Stimulated activated CD8-positive, alpha-beta memory T cell treated with anti-CD3 and anti-CD28 coated beads, Interleukin-2, amount 100 ng/mL, for 1 hour (primary cell): ENCODE data around the gene BCOR.
A peak's percentile ranks its signal among the peaks of the same experiment; 100 is the strongest.

ENCODE experiments used
- DNase-seq, 2 donors: peaks; one replicate each; pipeline ENCODE4 v3.0.0-alpha.2; 2020; ENCODE audit warnings: low read depth in 2 of 2

The BCOR gene

DNA sequence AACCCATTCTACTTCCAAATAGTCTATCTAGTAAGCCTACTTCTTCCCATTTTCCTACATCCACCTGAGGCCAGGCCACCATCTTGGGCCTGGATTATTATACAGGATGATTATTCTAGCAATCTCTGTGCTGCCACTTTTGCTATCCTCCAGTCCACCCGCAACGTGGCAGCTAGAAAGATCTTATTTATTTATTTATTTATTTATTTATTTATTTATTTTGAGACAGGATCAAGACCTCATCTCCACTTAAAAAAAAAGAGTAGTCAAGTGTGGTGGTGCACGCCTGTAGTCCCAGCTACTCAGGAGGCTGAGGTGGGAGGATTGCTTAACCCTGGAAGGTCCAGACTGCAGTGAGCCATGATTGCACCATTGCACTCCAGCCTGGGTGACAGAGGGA is 15.2 kb upstream of the BCOR start:
- DNase-seq: no peak

DNA sequence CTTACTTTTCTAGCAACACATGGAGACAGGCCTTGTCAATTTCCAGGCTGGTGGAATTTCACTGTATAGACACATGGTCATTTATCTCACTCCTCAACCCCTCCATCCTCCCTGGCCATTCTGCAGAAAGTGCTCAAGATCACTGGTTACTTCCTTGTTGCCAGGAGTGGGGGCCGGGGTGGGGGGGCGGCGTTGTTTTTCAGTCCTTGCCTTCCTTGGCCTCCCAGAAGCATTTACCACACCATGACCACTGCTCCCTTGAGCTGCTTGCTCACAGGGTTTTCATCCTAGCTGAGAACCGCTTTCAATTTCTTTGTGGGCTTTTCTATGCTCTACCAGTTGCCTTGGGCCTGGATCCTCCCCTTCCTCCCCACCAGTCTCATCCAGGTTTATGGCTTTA is 14.1 kb upstream of the BCOR start:
- no peak for DNase-seq

DNA sequence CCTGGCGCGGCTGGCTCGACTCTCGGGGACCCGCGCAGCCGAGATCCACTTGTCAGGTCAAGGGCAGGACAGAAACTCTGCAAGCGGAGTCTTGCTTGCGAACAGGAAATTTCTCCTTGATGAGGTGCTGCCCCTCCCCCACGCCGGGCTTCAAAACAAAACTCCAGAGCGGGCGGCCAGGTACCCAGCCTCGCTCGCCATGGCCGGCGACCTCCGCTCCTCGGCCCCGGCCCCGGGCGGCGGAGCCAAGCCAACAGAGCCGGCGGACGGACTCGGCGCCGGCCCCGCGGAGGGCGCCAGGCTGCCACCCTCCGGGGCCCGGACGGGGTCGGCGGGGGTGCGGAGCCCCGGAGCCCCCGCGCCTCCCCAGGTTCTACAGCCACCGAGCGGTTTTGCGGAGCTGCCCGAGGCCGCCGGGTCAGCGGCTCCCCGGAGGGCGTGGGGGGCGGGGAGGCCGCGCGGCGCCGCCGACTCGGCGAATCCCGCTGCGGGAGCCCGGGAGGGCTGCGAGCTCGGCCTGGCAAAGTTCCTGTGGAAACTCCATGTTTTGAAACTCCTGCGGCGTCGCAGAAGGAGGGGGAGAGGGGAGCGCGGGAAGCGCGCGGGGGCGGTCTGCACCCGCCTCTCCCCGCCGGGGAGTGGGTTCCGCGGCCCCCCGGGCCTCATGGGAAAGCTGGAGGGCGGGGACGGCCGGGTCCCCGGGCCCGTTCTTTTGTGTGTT is 11.7 kb upstream of the BCOR start:
- no peak for DNase-seq

DNA sequence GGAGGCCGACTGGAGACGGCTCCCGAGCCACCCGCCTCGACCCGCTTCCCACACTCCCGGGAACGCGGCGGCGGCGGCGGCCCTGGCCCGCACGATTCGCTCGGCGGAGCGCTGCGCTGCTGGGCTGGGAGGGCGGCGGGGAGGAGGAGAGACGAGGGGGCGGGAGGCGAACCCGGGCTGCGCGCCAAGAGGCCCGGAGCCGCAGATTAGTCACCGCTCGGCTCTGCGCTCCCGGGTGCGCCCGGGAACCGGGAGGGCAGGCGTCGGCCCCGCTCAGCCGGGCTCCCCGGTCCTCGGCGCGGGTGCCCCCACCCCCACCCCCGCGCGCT is 11.2 kb upstream of the BCOR start:
- DNase-seq: peak; percentile 25 to 53

DNA sequence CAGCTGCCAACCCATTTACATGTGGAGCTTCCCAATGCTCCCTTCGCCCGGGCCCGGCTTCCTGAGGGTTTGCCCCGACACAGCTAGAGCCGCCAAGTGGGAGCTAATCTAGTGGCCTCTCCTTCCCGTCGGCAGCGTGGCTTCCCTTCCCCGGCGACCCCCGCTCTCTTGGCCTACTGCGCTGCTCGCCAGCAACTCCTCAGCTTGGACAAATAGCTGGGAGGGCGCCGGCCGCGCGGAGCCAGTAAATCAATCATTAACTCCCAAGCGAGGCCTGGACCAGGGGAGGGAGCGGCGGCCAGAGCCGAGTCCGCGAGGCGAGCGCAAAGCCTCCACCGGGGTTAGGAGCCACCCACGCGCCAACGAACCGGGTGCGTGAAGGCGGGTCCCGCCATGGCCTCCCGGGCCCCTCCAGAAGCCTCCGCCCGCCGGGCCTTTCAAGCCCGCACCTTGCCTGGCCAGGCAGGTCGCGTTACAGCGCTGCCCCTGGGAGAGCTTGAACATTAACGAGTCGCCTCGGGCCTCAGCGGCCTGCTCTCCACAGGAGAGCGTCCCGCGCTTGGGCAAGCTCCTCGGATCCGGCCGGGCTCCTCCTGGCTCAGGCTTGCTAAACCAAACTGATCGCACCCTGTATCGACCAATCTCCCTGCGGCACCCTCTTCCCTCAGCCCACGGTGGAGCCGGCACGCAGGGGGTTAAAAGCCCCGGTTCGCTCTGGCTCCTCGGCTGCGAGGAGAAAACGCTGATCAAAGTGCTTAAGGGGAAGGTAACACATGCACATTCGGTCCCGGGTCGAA is 10.6 kb upstream of the BCOR start:
- DNase-seq: no peak

DNA sequence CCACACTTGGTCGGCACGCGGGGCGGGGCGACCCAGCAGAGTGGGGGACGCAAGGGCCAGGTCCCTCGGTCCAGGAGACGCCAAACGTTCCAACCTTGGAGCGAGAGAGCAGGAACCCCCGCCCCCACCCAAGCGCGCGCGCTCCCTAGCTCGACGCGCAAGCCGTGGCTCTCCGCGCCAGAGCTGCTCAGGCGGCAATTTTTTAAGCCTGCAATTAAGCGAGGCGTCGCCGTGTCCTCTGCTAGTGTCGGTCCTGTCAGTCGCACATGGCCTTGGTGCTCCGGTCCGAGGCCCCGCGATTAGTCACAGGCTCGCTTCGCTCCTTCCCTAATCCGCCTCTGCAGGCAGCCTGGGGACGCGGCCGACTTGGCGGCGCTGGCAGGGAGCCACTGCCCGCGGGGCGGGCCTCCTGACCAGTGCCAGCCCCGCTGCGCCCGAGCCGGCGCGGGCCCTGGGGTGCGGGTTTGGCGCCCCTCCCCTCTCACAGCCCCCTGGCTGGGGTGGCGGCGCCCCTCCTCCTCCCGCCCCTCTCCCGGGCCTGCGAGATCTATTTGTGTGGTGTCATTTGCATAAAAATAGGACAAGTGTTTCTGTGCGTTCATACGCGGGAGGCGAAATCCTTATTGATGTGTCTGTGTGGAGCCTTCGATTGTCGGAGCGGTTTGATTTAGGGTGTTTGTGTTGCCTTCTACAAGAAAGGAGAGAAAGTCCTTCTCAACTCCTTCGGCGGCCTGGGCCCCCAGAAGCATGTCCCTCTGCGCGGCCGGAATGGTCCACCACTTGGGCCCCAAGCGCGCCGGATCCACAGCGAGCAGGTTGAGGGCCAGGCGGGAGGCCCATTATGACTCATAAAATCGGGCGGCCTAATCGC is 9.8 kb upstream of the BCOR start:
- no peak for DNase-seq

DNA sequence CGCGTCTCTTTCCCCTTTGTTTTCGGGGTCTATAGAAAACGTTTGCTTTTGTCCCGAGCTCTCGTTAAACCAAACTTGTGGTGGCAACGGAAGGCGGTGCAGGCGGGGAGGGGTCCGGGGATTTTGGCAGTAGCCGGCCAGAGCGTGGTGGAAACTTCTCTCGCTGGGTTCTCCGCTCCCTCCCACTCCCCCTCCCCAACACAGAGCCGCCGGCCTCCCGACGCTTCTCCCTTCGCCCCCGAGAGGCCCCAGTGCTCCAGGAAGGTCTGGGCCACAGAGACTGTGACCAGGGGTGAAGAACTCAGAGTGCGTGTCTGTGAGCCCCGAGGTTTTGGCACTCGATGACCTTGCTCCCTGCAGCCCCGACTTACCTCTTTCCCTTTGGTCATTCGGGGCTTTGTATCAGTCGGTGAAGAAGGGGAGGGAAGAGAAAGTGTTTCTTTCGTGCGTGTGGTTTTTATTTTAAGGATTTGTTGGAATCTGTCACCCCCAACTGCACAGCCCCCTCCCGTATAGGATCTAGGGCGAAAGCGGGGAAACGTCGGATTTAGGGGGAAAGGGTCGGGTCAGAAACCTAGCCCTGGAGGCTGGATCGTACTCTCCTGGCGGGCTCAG is 9.0 kb upstream of the BCOR start:
- no peak for DNase-seq

DNA sequence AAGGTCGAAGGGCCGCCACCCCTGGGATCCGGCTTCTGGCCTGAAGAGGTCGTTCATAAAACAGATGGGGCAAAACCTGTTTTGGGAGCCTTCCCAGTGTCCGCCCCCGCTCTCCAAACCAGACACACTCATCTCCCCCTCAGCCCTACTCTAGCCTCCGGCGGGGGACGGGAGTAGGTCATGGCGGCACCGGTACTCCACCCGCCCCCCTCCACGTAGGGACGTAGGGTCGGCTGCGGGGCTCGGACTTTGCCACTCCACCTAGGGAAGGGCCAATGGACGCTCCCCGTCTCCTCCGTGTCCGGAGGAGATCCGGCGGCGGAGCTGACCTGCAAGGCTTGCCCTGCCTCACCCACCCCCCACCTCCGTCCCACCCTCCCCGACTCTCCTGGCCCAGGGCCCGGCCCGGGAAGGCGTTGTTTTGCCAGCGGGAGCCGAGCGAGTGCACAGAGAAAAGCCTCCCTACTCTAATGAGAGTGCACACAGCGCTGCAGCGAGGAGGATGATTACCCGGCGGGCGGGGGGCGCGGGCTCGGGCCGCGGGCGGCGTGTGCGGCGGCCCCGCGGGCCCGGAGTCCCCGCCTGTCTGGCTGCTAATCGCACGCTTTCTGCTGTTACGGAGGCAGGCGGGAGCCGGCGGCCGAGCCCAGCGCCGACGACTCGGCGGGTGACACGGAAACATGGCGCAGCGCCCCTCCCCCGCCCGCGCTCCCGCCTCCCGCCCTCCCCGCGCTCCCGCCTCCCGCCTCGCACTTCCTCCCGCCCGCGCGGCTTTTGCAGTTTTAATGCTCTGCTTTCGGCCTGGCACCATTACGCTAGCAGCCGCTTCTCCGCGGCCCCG is 8.3 kb upstream of the BCOR start:
- peak; percentile 40 to 52 for DNase-seq

DNA sequence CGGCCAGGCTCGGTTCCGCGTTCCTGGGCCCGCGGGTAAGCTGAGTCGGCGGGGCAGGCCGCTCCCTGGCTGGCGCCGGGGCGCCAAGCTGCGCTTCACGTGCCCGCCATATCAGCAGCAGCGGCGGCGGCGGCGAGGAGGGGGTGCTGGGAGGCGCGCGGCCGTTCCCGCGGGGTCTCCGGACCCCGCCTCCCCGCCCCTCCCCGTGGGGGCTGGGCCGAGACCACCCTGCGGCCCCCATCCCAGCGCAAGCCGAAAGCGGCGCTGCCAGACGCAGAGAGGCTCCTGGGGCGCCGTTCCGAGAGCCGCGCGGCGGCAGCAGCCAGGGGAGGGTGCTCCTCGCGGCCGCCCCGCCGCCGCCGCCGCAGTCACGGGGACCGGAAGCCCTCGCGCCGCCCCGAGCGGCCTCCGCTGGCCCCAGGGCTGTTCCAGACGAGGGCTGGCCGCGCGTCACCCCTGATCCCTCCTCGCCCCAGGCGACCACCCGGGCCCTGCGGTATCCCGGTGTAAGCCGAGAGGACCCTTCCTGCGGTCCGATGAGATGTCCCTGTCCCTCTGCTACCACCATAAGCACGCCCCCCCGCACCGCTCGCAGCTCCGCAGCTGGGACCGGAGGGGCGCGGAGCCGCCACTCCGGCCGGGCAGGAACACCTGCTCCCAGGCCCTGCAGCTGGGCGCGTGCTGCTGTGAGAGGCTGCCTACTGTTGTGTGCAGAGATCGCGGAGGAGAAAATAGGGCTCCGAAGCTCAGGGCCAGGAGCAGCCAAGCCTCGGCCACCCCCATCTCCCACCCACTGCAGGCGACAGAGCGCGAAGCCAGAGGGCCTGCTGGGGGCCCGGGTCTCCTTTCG is 7.5 kb upstream of the BCOR start:
- no peak for DNase-seq

DNA sequence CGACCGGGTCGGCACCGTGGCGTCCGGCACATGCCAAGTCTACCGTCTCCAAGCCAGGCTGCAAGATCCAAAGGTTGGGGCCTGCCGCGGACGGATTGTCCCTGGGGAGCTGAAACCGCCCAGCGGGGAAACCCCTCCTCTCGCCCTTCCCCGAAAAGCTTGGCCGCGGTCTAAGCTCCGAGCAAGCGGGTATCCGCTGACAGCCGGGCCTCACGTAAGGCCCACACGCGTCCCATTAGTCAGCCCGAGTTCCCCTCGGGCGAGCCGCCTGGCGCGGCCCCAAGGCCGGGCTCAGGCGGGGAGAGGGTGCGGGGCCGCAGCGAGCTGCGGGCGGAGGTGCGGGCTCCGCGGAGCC is 6.8 kb upstream of the BCOR start:
- DNase-seq: no peak

DNA sequence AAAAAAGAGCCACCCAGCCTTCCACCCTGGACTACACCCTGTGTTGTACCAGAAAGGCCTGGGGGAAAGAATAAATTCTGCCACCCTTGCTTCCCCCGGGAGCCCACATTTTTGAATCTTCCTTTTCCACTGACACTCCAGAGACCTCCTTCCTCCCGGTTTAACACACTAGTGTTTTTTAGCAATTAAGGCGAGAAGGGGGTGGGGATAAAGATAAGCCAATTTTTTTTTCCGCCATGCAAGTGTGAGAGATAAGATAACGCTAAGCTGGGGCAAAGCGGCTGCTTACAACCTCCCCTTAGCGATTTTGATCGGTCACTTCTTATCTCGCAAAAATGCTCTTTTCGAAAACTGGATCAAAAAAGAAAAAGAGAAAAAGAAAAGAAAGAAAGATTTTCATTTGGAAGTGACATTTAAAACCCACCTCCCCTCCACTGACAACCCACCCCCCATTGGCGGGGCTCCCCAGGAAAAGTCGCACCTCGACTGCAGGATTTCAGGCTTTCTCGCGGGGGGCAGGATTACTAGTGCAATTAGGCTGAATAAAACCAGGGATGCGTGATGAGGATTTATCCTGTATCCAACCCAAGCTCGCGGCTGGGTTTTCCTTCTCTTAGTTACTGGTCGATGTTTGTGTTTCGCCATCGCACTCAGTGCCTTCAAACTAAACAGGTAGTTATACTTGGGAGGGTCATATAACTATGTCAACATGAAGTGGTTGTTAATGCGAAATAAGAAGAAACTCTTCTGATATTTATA is 6.0 kb upstream of the BCOR start:
- no peak for DNase-seq

DNA sequence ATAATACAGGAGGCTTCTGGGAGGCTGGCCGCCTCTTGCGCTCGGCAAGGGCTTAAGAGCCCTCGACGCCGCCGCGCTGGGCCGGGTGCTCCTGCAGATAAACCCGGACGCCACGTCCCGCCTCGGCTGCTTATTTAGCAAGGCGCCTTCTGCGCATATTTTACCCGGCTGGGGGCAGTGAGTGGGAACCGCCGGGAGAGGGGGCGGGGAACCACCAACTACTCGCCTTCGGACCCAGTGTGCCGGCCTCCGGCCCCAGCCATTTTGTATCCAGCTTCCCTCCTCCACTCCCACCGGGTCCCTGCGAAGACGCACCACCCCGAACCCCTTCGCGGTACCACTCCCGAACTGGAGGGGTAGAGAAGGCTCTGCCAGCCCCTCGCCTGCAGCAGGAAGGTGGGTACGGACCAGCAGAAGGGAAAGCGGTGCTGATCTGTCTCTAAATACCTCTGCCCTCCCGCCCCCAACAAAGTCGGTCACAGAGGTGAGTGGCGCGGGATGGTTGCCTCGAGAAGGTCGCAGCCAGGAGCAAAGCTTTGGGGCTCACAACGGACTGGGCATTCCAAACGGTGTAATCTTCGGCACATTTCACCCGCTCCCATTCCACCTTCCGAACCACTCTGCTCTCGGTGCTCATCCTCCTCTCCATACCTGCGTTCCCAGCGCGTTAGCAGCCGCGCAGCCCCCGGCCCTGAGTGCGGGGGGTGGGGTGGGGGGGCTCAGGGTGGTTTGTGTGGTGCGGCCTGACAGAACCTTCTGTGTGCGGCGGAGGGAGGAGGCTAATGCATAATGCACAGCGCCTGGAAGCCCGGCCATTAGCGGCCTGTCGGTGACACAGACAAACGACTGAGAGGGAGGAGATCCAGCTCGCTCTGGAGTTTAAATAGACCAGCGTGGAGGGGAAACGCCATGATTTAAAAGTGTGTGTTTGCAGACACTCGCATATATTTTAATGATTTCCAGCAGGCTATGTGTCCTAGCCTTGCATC is 4.9 kb upstream of the BCOR start:
- DNase-seq: no peak

DNA sequence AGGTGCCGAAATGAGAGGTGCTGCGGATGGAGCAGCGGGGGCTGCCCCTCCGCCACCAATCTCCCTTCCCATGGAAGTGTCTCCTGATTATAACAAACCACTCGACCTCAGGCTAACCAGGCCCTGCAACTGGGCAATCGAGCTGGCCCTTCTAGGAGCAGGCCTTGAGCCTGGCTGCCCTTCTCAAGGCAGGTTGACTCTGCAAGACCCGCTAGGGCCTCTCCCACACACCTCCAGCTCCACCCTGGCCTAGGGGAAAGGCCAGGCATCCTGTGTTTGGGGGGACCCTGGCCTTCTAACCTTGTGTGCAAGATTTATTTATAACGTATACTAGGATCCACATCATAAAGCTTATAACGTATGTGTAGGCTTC is 3.7 kb upstream of the BCOR start:
- no peak for DNase-seq

DNA sequence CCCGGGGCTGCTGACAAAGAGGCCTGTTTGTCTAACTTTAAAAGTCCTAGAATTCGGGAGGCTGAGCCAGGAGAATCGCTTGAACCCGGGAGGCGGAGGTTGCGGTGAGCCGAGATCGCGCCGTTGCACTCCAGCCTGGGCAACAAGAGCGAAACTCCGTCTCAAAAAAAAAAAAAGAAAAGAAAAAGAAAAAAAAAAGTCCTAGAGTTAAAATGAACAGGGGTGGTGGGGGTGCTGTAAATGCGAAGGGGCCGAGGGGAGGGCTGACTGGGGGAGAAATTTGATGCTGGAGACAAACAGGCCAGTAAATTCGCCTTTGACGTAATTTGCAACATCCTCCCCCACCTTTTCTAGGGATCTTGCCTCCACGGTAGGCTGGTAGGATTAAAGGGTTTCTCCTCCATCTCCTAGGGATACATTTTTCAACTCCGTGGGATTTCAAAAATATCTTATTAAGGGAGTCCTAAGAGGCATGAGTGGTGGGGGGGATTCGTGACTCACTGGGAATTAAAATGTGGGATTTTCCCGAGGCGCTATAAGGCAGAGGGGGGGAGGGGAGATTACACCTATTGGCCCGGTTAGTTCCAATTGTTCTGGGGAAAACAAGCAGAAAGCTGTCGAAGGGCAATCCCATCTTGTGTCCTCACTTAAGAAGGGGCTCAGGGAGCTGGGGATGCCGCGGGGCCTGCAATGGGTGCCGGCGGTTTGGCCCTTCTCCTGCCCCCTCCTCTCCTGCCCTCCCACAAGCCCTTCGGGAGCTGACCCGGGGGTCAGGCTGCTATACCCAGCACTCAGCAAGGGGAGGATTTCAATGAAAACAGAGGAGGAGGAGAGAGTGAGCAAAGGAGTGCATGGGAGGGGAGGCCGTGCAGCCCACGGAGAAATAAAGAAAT is 3.0 kb upstream of the BCOR start:
- no peak for DNase-seq

DNA sequence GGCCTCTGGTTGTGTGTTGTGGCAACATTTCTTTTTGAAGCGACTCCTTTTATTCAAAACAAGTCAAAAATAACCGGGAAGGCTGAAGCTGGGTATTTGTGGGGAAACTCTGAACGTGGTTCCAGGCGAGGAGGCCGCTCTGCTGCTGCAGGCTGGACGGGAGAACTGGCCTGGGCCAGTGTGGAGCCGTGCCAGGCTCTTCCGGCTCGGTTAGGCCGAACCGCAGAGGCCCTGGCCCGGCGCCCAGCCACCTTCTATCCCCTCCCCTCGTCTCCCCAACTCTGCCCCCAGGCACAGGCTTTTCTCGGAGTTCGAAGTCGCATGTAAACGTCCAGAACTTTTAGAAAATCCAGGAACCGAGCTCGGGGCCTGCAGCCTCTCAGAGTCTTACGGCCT is 2.4 kb upstream of the BCOR start:
- no peak for DNase-seq

DNA sequence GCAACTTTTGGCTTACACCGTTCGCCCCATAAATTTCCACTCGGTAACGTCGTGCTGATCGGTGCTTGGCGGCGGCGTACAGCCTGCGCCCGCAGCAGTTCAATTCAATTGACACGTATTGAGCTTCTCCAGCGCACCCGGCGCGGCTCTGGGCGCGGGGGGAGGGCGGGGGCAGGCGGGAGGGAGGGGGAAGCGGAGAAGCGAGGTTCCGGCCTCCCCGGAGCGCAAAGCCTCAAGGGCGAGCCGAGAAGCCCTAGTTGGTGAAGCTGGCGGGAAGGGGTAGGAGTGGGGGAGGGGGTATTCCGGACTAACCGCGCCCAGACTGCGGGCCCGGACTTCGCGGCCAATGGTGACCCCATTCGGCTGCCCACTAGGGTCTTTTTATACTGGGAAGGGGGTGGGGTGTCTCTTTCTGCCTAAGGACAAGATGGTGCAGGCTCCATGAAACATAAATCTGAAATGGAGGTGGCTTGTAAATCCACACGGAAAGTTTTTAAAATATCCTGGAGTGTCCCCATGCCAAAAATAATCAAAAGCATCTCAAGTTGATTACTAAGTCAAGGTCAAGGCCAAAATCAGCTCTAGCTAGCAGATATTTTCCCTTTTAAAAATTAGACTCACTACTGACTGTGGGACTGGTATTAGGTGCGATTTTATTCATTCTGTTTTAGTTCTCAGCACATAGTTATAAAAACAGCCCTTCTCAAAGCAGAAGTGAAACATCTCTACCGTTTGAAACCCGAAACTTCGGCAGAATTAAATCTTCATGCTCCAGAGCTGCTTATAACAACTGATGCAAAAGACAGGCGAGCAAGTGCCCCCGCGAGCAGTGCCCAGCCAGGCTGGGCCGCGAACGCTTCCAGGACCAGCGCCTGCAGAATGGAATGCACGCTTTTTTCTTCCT is 1.5 kb upstream of the BCOR start:
- no peak for DNase-seq
